ENCODE data around the gene TBC1D25. TPM values are rescaled to one million over a fixed set of nuclear protein-coding genes. Genes with fewer than 3 reads are reported as not detected.
"Not testable (repeated sequence)": the region's sequence is repeated elsewhere in the genome, so short reads cannot be mapped to it uniquely, and the experiment has no call there.

The TBC1D25 gene
- total RNA-seq, 4 donors from 2014 or later, result 5.5 to 11.7 (median 8.5) TPM

- no peaks in the 10 kb centered on the region for H3K27me3 ChIP-seq
- no peak for TF ChIP-seq POLR2A (IDR thresholded peaks at IDR 0.05)
- no peak overlapping the region for H3K27ac ChIP-seq
- intact Hi-C loops (cut with DNase I), result no loop called here
- H3K9me3 ChIP-seq, result no peaks in the 10 kb centered on the region
- no peak overlapping the region for H3K4me3 ChIP-seq
- H3K36me3 ChIP-seq, result peaks cover 0 to 34% (median 0%) of the 10 kb centered on the region in 3 donors
- 86 to 100% methylated on average over 7 to 9 of the region's 10 CpGs for WGBS, 2 donors
- no peak for DNase-seq
- H3K4me1 ChIP-seq, result peaks cover 0 to 5% (median 0%) of the 10 kb centered on the region in 3 donors
Observed at GRCh38 chrX:48515842-48516241, 23.7 kb upstream of the TBC1D25 start.

- no peak overlapping the region for H3K4me3 ChIP-seq
- H3K27ac ChIP-seq, result no peak overlapping the region
- H3K27me3 ChIP-seq, result no peaks in the 10 kb centered on the region
- intact Hi-C loops (cut with DNase I), result no loop called here
- no peak for DNase-seq
- peaks cover 0 to 8% (median 0%) of the 10 kb centered on the region in 3 donors for H3K4me1 ChIP-seq
- H3K36me3 ChIP-seq, result peaks cover 0 to 34% (median 0%) of the 10 kb centered on the region in 3 donors
- WGBS, 2 donors, result 74 to 88% methylated on average over 7 to 8 of the region's 10 CpGs
- no peaks in the 10 kb centered on the region for H3K9me3 ChIP-seq
- TF ChIP-seq POLR2A (IDR thresholded peaks at IDR 0.05) (no peak), CTCF (IDR thresholded peaks at IDR 0.05) (no peak)
Observed at GRCh38 chrX:48516285-48516684, 23.2 kb upstream of the TBC1D25 start.

GRCh38 chrX:48516987-48517386 is 22.5 kb upstream of the TBC1D25 start:
- no peaks in the 10 kb centered on the region for H3K9me3 ChIP-seq
- no peak overlapping the region for H3K4me3 ChIP-seq
- no peaks in the 10 kb centered on the region for H3K27me3 ChIP-seq
- no peak overlapping the region for H3K27ac ChIP-seq
- no peak for TF ChIP-seq POLR2A (IDR thresholded peaks at IDR 0.05)
- no peak for TF ChIP-seq CTCF (IDR thresholded peaks at IDR 0.05)
- no peak for DNase-seq
- H3K36me3 ChIP-seq, result peaks cover 0 to 34% (median 0%) of the 10 kb centered on the region in 3 donors
- intact Hi-C loops (cut with DNase I), result no loop called here
- peaks cover 0 to 9% (median 0%) of the 10 kb centered on the region in 3 donors for H3K4me1 ChIP-seq
- 60 to 66% methylated on average over 1 to 2 of the region's 5 CpGs for WGBS, 2 donors

GRCh38 chrX:48519481-48519880 is 20.0 kb upstream of the TBC1D25 start:
- not testable (repeated sequence) for H3K27me3 ChIP-seq

GRCh38 chrX:48520455-48520854 is 19.1 kb upstream of the TBC1D25 start:
- no peak for DNase-seq
- Histone ChIP-seq H3K27ac (no peak overlapping the region), H3K36me3 (peaks cover 0 to 29% (median 0%) of the 10 kb centered on the region in 3 donors), H3K4me1 (peaks cover 0 to 18% (median 4%) of the 10 kb centered on the region in 3 donors), H3K4me3 (no peak overlapping the region), H3K9me3 (no peaks in the 10 kb centered on the region), H3K27me3 (no peaks in the 10 kb centered on the region)
- intact Hi-C loops (cut with DNase I), result no loop called here
- 78% methylated on average over 2 of the region's 2 CpGs; no CpG with 5 or more reads in 1 of the 2 donors for WGBS, 2 donors
- TF ChIP-seq POLR2A (IDR thresholded peaks at IDR 0.05), result no peak
- no peak for TF ChIP-seq CTCF (IDR thresholded peaks at IDR 0.05)

More at GRCh38 chrX:48519481-48519880, 20.0 kb upstream of the TBC1D25 start:
- intact Hi-C loops (cut with DNase I); DNase-seq; H3K4me3 ChIP-seq; H3K27ac ChIP-seq; H3K9me3 ChIP-seq: not testable (repeated sequence)
- peaks cover 0 to 18% (median 4%) of the 10 kb centered on the region in 3 donors for H3K4me1 ChIP-seq
- peaks cover 0 to 34% (median 0%) of the 10 kb centered on the region in 3 donors for H3K36me3 ChIP-seq
- 49% methylated on average over 4 of the region's 4 CpGs; no CpG with 5 or more reads in 1 of the 2 donors for WGBS, 2 donors

- DNase-seq, result no peak
- Histone ChIP-seq H3K27me3 (no peaks in the 10 kb centered on the region), H3K27ac (peak overlapping the region; percentile 84 to 88 (median 86)), H3K4me1 (peaks cover 0 to 18% (median 4%) of the 10 kb centered on the region in 3 donors), H3K9me3 (no peaks in the 10 kb centered on the region), H3K4me3 (peak overlapping the region; percentile 61 to 68 (median 64)), H3K36me3 (peaks cover 0 to 24% (median 0%) of the 10 kb centered on the region in 3 donors)
- intact Hi-C loops (cut with DNase I), result no loop called here
- TF ChIP-seq CTCF (IDR thresholded peaks at IDR 0.05), result no peak
- no peak for TF ChIP-seq POLR2A (IDR thresholded peaks at IDR 0.05)
- WGBS, 2 donors, result 17 to 40% methylated on average over 2 of the region's 2 CpGs
Observed at GRCh38 chrX:48520976-48521352, 18.6 kb upstream of the TBC1D25 start.

All from esophagus squamous epithelium (tissue), 5 donors.